ENCODE measurements around the gene SLIT1.

Gene SLIT1

DNA sequence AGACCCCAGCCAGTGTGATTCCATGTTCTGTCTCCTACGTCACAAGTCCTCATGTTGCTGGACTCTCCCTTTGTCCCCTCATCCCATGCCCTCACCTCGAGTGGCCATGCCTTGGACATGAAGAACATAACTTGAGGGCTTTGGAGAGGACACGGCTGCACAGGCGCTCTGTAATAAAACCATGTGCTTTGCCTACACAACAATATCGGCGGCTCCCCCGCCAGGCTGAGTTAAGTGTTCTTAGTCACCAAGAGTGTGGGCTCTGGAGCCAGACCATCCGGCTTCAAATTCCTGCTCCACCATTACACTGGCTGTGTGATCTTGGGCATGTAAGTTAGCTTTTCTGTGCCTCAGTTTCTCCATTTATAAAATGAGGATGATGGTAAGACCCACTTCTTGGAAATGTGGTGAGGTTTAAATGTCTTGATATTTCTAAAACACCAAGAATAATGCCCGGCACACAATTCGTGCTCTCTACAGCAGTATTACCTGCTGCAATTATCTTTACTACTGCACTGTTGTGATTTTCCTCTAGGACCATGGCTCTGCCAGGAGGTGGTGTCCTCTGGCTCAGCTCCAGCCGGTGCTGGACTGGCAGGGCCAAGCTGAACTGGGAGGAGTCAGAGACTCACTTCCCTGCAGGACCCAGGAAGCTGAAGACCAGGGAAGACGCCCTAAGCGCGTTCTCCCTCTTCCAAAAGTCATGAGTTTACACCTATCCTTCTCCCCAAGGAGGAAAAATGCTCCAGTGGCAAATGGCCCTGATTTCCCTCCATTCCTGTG, 15.7 kb downstream of the SLIT1 start:
- no peak for DNase-seq (ENCODE audit: low read depth)

- DNase-seq (ENCODE audit: low read depth), result no peak
These were observed 16.7 kb downstream of the SLIT1 start for GRCh38 chr10:97169063-97169462.

DNA sequence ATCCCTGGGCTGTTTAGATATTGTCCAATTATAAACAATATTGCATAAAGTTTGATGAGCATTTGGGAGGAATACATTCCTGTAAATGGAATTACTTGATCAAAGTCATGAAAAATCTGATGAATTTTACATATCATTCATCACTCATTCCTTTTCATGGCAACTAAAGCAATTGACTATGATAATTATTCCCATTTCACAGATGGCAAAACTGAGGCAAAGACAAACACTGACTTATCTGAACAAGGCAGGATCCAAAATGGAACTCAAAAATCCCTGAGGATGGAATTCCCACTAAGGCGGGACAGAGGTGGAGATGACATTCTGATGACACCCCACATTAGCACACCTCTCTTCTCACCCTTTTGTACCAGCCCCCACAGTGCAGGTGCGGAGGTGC, 17.1 kb downstream of the SLIT1 start:
- DNase-seq (ENCODE audit: low read depth), result no peak

GRCh38 chr10:97165499-97165898, 20.3 kb downstream of the SLIT1 start:
- no peak for DNase-seq (ENCODE audit: low read depth)

DNA sequence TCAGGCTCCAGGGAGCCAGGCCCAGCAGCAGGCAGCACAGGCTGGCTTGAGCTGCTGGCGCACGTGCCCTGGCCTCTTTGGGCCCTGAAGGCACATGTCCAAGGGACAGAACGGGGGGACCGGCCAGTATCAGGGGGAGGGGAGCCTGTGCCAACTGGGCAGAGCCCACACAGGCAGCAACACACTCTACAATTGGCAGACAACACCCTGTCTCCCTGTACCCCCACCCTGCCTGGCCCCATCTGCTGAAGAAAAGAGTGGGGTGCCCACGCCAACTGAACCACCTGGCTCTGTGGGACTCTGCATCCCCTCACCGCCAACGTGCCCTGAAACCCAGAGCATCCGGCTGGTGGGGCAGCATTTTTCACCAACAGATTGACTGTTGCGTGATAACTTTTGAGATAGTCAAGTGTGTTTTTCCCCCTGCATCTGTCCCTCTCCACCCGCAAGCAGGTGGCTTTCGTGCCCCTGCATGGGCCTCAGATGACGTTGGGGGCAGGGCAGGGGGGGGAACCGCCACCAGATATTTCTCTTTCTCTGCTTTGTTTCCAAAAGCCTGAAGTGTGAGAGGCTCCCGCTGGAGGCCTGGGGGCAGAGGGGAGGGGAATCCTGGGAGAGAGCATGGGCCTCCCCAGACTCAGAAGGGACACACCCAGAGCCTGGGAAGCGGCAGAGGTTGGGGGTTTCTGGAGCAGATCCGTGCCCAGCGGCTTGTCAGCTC, 21.8 kb downstream of the SLIT1 start:
- no peak for DNase-seq (ENCODE audit: low read depth)

- DNase-seq (ENCODE audit: low read depth), result no peak
These were observed 22.6 kb downstream of the SLIT1 start for GRCh38 chr10:97163181-97163580.

- no peak for DNase-seq (ENCODE audit: low read depth)
These were observed 26.0 kb downstream of the SLIT1 start for GRCh38 chr10:97159646-97160305.

DNA sequence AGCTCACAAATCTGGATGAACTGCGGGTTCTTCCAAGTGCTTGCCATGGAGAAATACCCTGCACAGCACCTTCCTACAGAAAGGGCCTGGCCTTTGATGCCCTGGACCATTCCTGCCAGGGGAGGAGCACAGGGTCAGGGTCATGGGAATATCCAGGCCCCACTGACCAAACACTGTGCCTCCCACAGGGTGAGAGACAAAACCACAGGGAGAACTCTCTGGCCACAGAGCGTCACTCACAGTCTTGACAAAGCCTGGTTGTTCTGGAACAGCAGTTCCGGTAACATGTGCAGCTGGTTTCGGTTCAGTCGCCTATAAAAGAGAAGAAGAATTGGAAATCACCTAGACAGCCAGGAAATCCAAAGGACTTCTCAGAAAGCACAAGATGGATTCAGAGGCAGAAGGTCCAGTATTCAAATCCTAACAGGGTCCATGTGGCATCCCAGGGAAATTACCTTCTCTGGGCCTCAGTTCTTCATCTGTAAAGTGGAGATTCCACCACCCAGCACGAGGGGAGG, 28.1 kb downstream of the SLIT1 start:
- no peak for DNase-seq (ENCODE audit: low read depth)

DNA sequence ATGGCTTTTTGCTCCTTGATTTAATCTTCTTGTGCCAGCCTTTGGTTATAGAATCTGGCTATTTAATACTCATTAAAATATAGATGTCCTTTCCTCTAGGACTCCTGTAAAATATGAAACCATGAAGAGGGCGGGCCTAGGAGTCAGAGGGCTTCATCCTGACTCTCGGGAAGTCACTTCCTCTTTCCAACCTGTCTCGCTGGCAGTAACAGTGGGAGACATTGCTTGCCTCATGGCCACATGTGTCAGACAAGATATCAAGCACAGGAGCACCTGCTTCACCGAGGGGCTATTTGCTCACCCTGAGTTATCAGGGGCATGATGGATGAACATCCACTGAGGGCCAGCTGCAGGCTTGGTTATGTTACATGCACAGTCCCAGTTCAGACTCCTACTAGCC, 31.0 kb downstream of the SLIT1 start:
- no peak for DNase-seq (ENCODE audit: low read depth)

DNA sequence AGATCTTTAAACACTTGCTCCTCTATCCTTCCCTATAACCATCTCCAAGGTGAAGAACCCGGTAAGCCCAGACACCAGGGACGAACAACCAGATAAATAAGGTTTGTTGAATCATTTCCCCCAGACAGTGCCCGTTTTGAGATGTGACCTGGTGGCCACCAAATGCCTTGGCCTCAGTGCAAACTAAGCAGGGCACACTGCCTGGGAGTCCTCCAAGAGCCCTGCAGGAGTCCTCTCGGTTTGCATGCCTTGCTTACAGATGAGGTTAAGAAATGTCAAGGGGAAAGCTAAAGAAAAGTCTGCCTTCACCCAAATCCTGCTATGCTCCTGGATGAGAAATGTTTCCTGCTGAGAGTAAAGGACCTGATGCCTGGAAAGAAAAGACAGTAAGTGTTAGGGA, 31.6 kb downstream of the SLIT1 start:
- no peak for DNase-seq (ENCODE audit: low read depth)

GRCh38 chr10:97153270-97153850, 32.4 kb downstream of the SLIT1 start:
- DNase-seq (ENCODE audit: low read depth), result no peak

GRCh38 chr10:97151307-97151914, 34.3 kb downstream of the SLIT1 start:
- DNase-seq (ENCODE audit: low read depth), result no peak

DNA sequence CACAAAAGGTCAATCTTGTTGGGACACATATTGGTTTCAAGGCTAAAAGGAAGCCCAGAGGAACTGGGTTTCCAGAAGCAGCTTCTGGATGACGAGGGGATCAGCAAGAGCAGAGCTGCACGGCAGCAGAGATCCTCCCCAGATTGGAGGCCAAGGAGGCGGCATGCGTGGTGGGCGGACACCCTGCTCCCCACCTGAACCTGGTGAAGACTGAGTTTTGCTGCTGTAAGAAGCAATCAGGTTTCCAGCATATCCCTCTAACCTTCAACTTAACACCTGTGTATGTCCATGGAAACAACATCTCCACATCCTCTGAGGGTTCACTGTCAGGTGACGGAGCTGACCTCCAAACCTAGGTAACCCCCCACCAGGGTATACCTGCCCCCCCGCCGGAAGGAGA, 35.1 kb downstream of the SLIT1 start:
- no peak for DNase-seq (ENCODE audit: low read depth)

DNA sequence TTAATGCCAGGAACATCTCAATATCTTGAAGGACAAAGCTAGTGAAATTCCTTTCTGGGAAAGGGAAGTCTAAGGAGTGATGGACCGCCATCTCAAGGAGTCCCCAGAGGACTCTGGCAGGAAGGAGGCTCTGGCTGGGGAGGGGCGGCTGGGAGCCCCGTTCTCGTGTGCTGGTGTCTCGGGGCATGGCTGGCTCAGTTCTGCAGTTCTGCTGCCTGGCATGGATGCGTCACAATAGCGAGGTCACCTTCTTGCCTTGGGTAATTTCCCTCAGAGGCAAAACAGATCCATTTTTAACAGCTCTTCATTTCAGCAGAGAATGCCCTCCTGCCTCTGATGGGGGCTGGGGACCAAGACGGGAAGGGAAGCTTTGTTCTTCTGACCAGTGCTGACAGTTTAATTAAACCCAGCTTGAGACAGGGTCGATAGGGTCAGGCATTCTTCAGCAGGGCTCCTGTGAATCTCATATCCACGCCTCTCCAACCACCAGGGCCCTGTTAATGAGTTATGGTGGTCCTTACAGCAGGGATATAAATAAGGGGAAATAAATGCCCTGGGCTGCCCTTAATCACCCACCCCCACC, 35.7 kb downstream of the SLIT1 start:
- DNase-seq (ENCODE audit: low read depth), result no peak

- DNase-seq (ENCODE audit: low read depth), result no peak
These were observed 36.7 kb downstream of the SLIT1 start for GRCh38 chr10:97149079-97149531.

DNA sequence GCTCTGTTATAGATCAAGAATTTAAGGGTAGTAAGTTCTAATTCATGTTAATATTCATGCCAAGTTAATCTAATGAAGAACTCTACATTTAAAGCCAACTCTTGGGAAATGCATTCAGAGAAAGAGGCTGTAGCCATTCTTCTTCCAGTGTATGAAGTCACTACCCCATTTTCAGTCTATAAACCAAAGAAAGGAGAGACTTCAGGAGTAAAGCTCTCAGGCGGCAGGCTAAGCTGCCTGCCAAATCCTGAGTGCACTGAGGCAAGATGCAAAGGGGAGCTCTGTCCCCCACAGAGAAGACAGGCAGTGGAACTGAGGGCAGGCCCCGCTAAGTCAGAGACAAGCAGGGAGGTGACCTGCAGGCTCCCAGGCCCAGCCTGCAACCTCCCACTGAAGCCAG, 41.5 kb downstream of the SLIT1 start:
- DNase-seq (ENCODE audit: low read depth), result no peak

DNA sequence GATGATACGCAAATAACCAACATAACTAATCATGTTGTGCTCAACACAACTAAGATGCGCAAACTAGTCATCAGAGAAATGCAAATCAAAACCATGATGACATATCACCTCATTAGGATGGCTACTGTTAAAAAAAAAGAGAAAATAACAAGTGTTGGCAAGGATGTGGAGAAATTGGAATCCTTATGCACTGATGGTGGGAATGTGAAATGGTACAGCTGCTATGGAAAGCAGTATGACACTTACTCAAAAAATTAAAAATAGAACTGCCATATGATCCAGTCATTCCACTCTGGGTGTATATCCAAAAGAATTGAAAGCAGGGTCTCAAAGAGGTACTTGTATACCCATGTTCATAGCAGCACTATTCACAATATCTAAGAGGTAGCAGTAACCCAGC, 42.9 kb downstream of the SLIT1 start:
- DNase-seq (ENCODE audit: low read depth), result no peak

GRCh38 chr10:97140902-97141745, 44.6 kb downstream of the SLIT1 start:
- no peak for DNase-seq (ENCODE audit: low read depth)

DNA sequence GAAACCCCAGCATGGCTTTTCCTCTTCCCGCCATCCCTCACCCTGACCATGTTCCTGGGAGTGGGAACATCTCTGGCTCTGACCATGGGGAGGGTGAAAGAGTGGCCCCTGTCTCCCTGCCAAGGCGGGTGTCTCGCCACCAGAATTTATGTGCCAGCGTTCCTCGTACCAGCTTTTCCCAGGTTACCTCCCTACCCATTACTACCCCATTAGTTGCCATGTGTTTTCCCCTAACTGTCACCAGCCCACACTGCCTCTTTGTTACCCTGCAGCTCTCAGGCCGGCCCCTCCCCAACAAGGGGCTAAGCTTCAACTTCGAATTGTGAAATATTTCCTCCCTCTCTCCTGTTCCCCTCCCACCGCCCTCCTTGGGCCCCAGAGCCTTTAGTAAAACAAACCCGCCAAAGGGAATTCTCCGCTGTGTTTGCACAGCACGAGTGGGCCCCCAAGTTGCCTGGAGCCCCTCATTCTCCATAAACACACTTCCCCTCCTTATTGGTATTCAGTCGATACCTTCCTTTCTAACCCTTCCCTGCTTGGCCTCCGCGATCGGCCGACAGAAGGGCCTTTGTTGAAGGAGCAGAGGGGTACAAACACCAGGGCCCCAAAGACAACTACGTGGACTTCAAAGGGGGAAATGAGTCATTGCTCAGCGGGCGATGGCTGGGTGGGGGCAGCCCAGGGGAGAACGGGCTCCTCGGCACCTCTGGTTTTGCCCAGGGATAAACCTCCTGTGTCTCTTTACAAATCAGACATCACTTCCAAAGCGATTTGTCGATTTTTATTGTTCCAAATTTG, 45.5 kb downstream of the SLIT1 start:
- DNase-seq (ENCODE audit: low read depth), result no peak

- no peak for DNase-seq (ENCODE audit: low read depth)
These were observed 46.1 kb downstream of the SLIT1 start for GRCh38 chr10:97139651-97140048.
